ENCODE results near the gene MAGEL2. TPM values are rescaled to one million over a fixed set of nuclear protein-coding genes. Genes with fewer than 3 reads are reported as not detected.

MAGEL2 gene
- total and polyA plus RNA-seq, 2 of the 4 experiments (the other 2 are of a cell fraction) = 0.18 to 0.29 TPM

DNA sequence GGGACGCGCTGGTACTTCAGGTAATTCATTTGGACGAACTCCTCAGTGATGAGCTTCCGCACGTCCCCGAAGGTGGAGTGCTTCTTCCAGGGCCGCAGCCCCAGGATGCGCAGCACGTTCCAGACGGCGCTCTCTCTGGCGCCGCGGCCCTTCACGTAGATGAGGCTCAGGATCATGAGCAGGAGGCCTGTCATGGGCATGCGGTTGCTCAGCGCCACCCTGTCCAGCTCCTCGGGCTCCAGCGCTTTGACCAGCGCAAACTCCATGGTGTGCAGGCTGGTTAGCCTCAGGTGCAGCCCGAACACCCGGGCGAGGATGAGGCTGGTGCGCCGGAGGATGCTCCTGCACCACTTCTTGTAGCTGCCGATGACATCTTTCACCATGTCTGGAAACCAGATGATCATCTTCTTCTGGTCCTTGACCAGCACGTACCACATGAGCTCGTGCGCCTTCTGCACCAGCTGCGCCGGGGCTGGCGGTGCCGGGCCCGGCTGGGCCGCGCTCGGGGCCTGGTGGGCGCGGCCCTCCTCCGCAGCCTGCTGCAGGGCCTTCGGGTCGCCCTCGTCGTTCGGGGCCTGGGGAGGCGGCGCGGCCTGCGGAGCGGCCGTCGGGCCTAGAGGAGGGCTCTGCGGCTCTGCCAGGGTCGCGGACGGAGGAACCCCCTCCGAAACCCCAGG lies 38.9 kb upstream of the MAGEL2 start:
- peak overlapping the region; percentile 85 for H2AFZ ChIP-seq (replicated peaks; ENCODE audit: low read length, poor library complexity)

More for the DNA sequence above, 38.9 kb upstream of the MAGEL2 start:
- ChIA-PET CTCF (no interaction called here), POLR2A (ENCODE audit: unreplicated experiment) (no interaction called here)
- Histone ChIP-seq H3K9me3 (ENCODE audit: control insufficient read depth, insufficient read depth, low read length) (no peaks in the 10 kb centered on the region), H3K4me3 (ENCODE audit: insufficient read depth, low read depth, low read length) (peak overlapping the region; percentile 96), H4K8ac (ENCODE audit: low read depth in 2 of 2, low read length in 2 of 2) (peak overlapping the region; percentile 33 to 65; a peak in 1 of 4 replicates), H3K9ac (ENCODE audit: low read depth, low read length) (peak overlapping the region; percentile 94), H3K18ac (ENCODE audit: low read depth, low read length) (no peak overlapping the region; the same call in 1 of the 2 replicates), H3K9me1 (ENCODE audit: insufficient read depth, low read length) (no peaks in the 10 kb centered on the region), H3K4me1 (ENCODE audit: control insufficient read depth, insufficient read depth, low read length) (peaks cover 3% of the 10 kb centered on the region; the same call in 1 of the 2 replicates), H3K4me2 (ENCODE audit: low read depth, low read length) (peak overlapping the region; percentile 69), H3K79me1 (ENCODE audit: low read depth in 1 of 2, low read length in 2 of 2) (no peaks in the 10 kb centered on the region), H2BK5ac (ENCODE audit: low read depth, low read length, poor library complexity, severe bottlenecking) (no peak overlapping the region), H3K23ac (ENCODE audit: low read depth, low read length) (no peak overlapping the region), H2AK5ac (ENCODE audit: low read depth, low read length) (no peak overlapping the region), H3K56ac (ENCODE audit: extremely low read depth, insufficient read depth, low read length) (no peak overlapping the region), H2BK20ac (ENCODE audit: low read depth, low read length) (no peak overlapping the region), H2AK9ac (replicated peaks; ENCODE audit: low read depth, low read length, poor library complexity) (peak overlapping the region; percentile 42), H3K4ac (ENCODE audit: low read depth, low read length) (no peak overlapping the region), H3K27ac (ENCODE audit: insufficient read depth, low read length) (peak overlapping the region; percentile 86), H3K27me3 (ENCODE audit: control insufficient read depth, insufficient read depth, low read length) (no peaks in the 10 kb centered on the region), H4K20me1 (ENCODE audit: insufficient read depth, low read length) (no peaks in the 10 kb centered on the region), H2BK120ac (ENCODE audit: low read depth, low read length) (no peak overlapping the region), H3K14ac (replicated peaks; ENCODE audit: low read depth, low read length) (no peak overlapping the region), H4K91ac (ENCODE audit: insufficient read depth, low read depth, low read length) (no peak overlapping the region), H3K36me3 (ENCODE audit: control insufficient read depth, insufficient read depth, low read length) (no peaks in the 10 kb centered on the region), H2BK15ac (ENCODE audit: low read depth, low read length) (no peak overlapping the region), H4K5ac (ENCODE audit: low read depth, low read length) (no peak overlapping the region)
- 36% methylated on average over 34 of the region's 57 CpGs; no CpG with 5 or more reads in 1 of the 2 experiments for WGBS, 2 experiments (ENCODE audit: extremely low coverage in 2 of 2, insufficient read length in 1 of 2)
- intact Hi-C loops (cut with micrococcal nuclease) = no loop called here
- peak; percentile 4 for DNase-seq
- dilution Hi-C loops (cut with HindIII; ENCODE audit: low sequenced_read_pairs, unreplicated experiment) = no loop called here
- in situ Hi-C loops (cut with MboI; ENCODE audit: low sequenced_read_pairs) = no loop called here
- TF ChIP-seq MAZ (IDR thresholded peaks at IDR 0.05; ENCODE audit: borderline replicate concordance, low read depth, low read length) (no peak), CEBPB (IDR thresholded peaks at IDR 0.05; ENCODE audit: low read depth, low read length) (no peak), MAFK (IDR thresholded peaks at IDR 0.05; ENCODE audit: low read depth, low read length) (no peak), RAD21 (IDR thresholded peaks at IDR 0.05; ENCODE audit: low read length) (no peak), NFE2L2 (IDR thresholded peaks at IDR 0.05; ENCODE audit: low read depth, low read length) (no peak), CHD1 (IDR thresholded peaks at IDR 0.05; ENCODE audit: low read depth, low read length) (no peak), SMC3 (IDR thresholded peaks at IDR 0.05; ENCODE audit: low read depth, low read length) (no peak)
- peak; percentile 48 for ATAC-seq (ENCODE audit: low read depth)
- BruUV-seq (replicated peaks) = TSS peak; percentile 94
